Epithelial cell of proximal tubule (primary cell): ENCODE data around the gene USP20. TPM values are rescaled to one million over a fixed set of nuclear protein-coding genes. Genes with fewer than 3 reads are reported as not detected.

Experiments
- DNase-seq: peaks from one replicate; pipeline ENCODE4 v3.0.0-alpha.2; 2011; ENCODE audit warnings: low read depth
- H3K4me3 ChIP-seq: 2 replicates; pipeline ENCODE4 v1.5.1; 2011; ENCODE audit warnings: low read depth, mild to moderate bottlenecking, low read length
- total RNA-seq: library from RNA; depleted of rRNA; stranded (reverse); fragments of >200 nt; gene quantifications from 2 replicates; pipeline ENCODE4 v1.2.3, GENCODE V29; 2015
- TF ChIP-seq, protein P1 (sequence below): conservative IDR thresholded peaks from 2 replicates; pipeline ENCODE4 v1.5.1; 2012; ENCODE audit warnings: low read depth, mild to moderate bottlenecking, low read length

USP20 gene
- total RNA-seq, 1 donor from 2014 or later, result 17.5 TPM

DNA sequence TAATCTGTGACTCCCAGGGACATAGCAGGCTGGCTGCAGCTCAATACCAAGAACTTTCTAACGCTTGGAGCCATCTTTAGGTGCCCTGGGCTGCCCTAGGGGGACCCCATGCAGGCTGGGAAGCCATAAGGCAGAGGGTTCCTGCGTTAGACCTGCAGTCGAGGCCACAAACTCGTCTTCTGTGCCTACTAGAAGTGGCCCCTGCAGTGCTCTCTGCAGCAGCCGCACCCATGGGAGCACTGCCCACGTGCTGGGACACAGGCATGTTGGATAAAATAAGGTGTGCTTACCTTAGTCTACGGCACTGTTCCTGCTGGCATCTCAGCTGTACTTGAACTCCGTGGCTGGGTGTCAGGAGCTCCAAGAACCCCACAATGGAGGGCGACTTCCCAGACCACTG lies 22.9 kb upstream of the USP20 start:
- no peak overlapping the region for H3K4me3 ChIP-seq
- TF ChIP-seq, protein P1, sequence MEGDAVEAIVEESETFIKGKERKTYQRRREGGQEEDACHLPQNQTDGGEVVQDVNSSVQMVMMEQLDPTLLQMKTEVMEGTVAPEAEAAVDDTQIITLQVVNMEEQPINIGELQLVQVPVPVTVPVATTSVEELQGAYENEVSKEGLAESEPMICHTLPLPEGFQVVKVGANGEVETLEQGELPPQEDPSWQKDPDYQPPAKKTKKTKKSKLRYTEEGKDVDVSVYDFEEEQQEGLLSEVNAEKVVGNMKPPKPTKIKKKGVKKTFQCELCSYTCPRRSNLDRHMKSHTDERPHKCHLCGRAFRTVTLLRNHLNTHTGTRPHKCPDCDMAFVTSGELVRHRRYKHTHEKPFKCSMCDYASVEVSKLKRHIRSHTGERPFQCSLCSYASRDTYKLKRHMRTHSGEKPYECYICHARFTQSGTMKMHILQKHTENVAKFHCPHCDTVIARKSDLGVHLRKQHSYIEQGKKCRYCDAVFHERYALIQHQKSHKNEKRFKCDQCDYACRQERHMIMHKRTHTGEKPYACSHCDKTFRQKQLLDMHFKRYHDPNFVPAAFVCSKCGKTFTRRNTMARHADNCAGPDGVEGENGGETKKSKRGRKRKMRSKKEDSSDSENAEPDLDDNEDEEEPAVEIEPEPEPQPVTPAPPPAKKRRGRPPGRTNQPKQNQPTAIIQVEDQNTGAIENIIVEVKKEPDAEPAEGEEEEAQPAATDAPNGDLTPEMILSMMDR, result no peak
- no peak for DNase-seq

DNA sequence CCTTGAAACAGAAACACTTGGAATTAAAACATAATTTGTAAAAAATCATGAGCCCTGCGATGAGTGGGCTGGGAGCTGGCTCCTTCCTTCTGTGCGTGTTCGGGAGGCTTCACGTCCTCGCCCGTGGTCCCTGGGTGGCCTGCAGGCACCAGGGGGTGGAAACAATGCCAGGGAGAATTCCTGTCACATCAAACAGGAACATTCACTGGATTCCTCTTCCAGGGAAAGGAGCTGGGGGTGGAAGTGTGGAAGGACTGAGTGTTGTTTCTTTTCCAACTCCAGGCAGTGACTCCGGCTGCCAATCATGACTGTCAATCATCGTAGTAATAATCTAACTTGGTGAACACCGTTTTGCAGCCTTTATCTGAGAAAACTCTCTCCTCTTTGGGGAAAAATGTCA lies 21.6 kb upstream of the USP20 start:
- H3K4me3 ChIP-seq, result no peak overlapping the region

DNA sequence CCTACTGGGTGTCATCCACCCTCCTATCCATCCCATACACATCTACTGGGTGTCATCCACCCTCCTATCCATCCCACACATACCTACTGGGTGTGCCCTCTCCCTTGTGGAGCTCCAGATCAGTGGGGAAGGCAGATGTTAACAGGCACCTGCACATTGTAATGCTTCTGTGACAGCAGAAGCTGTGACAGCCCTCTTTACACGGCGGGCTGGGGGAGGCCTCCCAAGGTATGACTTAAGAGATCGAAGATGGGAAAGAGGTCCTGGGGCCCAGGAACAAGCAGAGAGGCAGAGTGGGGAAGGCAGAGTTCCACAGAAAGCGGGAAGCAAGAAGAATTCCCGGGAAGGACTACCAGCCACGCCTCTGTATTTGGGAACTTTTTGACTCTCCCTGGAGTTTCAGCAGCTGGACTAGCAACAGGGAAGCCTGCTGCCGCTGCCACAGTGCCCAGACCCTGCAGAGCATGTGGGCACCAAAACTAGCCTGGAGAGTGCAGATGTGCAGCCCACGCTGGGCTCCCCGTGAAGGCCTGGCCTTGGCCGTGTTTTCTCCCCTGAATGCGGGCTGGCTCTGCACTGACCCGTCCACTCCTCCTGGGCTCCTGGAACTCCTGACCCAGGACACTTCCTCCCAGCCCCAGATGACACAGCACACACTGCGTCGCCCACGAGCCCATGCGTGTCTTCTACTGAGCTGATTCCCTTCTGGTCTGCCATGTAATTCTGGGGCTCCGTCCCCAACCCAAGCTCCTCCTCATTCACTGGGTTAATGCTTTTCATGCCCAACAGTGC lies 20.6 kb upstream of the USP20 start:
- H3K4me3 ChIP-seq, result no peak overlapping the region
- TF ChIP-seq, protein P1, result no peak
- DNase-seq, result no peak

More for the DNA sequence above, 21.6 kb upstream of the USP20 start:
- TF ChIP-seq, protein P1, result no peak
- no peak for DNase-seq

DNA sequence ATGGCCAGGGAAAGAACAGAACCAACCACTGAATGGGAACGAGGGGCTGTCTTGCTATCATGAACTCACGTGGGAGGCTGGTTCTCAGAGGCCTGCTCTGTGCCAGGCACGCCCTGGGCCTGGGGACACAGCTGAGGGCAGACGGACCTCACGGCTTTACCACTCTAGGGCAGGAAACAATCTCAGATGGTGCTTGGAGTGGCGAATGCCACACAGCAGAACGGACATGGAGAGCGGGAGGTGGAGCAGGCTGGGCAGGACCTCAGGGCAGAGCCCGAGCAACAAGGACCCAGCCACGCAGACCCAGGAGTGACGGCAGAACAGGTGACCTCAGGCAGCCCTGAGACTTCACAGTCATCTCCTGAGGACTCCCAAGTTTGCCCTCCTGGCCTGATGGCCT lies 20.0 kb upstream of the USP20 start:
- no peak overlapping the region for H3K4me3 ChIP-seq
- TF ChIP-seq, protein P1, result no peak
- no peak for DNase-seq

DNA sequence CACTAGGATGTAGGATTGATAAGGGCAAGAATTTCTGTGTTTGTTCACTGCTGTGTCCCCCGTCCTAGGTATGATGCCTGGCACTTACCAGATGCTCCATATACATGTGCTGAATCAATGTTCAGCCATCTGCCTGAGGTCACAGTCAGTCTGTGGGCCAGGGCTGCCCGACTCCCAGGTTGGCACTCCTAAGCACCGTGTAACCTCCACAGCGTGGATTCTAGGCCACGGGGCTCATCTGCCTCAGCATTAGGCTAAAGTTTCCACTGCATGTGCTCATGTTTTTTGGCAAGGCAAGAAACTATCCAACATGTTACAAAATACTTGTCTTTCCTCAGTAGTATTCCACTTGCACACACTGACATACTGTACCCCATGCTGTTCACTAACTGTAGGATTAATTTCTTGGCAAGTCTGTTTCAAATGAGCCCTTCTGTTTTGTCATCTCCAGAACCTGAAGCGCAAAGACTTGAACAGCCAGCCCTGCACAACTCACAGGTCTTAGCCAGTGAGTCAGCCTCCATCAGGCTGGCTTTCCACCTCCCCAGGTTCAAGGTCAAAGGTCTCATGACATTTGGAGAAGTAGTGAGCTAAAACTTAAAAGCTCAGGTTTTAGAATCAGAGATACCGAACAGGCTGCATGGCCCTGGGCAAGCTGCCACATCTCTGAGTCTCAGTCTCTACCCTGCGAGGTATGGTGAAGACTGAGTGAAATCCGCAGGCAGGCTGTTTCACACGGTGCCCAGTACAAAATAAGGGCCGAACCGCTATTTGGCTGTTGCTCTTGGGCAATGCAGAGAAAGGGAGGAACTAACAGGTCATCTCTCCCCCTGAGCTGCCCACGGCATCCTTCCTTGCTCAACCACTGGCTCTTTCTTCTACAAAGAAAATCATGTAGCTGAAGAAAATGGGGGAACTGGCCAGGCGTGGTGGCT lies 18.5 kb upstream of the USP20 start:
- DNase-seq, result no peak
- TF ChIP-seq, protein P1, result no peak
- no peak overlapping the region for H3K4me3 ChIP-seq

DNA sequence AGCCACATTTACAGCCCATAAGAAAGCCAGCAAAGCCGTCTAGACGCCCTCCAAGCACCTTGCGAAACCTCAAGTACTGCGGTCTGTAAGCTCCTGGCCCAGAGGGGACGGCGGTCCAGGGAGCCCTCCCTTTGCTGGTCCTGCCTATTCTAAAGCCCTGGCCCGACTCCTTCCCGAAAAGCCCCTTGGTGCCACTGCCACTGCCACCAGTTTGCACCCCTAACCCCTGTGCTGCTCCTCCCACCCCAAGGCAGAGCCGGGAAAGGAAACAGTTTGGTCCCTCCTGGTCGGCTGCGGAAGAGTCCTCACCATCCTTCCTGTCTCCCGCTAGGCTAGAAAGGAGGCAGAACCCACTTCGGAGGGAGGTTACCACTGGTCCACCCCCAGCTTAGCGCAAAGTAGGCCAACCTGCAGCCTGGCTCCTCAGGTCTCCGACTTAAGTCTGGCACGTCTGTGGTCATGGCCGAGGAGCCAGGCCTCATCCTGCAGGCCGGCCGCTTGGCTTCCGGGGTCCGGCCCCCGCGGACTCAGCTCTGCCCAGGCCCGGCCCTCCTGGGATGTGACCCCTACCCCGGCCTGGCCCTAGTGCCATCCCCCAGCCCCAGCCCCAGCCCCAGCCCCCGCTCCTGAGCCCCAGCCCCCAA lies 12.2 kb upstream of the USP20 start:
- H3K4me3 ChIP-seq, result peak overlapping the region; percentile 81
- TF ChIP-seq, protein P1, result no peak
- DNase-seq, result no peak
